Fibroblast of skin of abdomen (primary cell): ENCODE measurements around the gene PYGL.

Source experiments
- DNase-seq: peaks from one replicate; pipeline ENCODE4 v3.0.0-alpha.2; 2013

PYGL gene

GRCh38 chr14:50871228-50871627 is 73.1 kb downstream of the PYGL start:
- DNase-seq, result no peak

GRCh38 chr14:50865391-50866076 is 78.7 kb downstream of the PYGL start:
- peak; percentile 3 for DNase-seq

- DNase-seq, result no peak
Observed at GRCh38 chr14:50864946-50865345, 79.3 kb downstream of the PYGL start.

GRCh38 chr14:50864237-50864636 is 80.0 kb downstream of the PYGL start:
- DNase-seq, result no peak

- no peak for DNase-seq
Observed at GRCh38 chr14:50862036-50862570, 82.2 kb downstream of the PYGL start.

GRCh38 chr14:50860478-50861086 is 83.7 kb downstream of the PYGL start:
- DNase-seq, result peak; percentile 80

- no peak for DNase-seq
Observed at GRCh38 chr14:50859296-50859624, 85.0 kb downstream of the PYGL start.

GRCh38 chr14:50856660-50857059 is 87.6 kb downstream of the PYGL start:
- DNase-seq, result no peak

- DNase-seq, result peak; percentile 21
Observed at GRCh38 chr14:50855558-50855957, 88.7 kb downstream of the PYGL start.
